Activated naive CD8-positive, alpha-beta T cell treated with anti-CD3 and anti-CD28 coated beads, Interleukin-2, amount 50 U/mL, for 24 hours (primary cell): ENCODE measurements around the gene PAGR1.
"Not testable (repeated sequence)": the region's sequence is repeated elsewhere in the genome, so short reads cannot be mapped to it uniquely, and the experiment has no call there.

Experiments
- ATAC-seq: fragments of 150-1000 bp; cut with Tn5 transposase; one replicate; pipeline ENCODE4 v1.10.0; 2021
- DNase-seq: peaks from one replicate; pipeline ENCODE4 v3.0.0; 2021
- H3K27ac Mint-ChIP-seq: one replicate; pipeline ENCODE4 v1.8.0; 2021; ENCODE audit warnings: mild to moderate bottlenecking, mixed read lengths
- H3K27me3 Mint-ChIP-seq: one replicate; pipeline ENCODE4 v1.8.0; 2021; ENCODE audit warnings: mixed read lengths
- H3K36me3 Mint-ChIP-seq: one replicate; pipeline ENCODE4 v1.8.0; 2021; ENCODE audit warnings: low read depth, mixed read lengths
- H3K4me1 Mint-ChIP-seq: one replicate; pipeline ENCODE4 v1.8.0; 2021; ENCODE audit warnings: mixed read lengths
- H3K4me3 Mint-ChIP-seq: one replicate; pipeline ENCODE4 v1.8.0; 2021; ENCODE audit warnings: mild to moderate bottlenecking, moderate library complexity, mixed read lengths
- H3K9me3 Mint-ChIP-seq: one replicate; pipeline ENCODE4 v1.8.0; 2021; ENCODE audit warnings: mixed read lengths

The PAGR1 gene

DNA sequence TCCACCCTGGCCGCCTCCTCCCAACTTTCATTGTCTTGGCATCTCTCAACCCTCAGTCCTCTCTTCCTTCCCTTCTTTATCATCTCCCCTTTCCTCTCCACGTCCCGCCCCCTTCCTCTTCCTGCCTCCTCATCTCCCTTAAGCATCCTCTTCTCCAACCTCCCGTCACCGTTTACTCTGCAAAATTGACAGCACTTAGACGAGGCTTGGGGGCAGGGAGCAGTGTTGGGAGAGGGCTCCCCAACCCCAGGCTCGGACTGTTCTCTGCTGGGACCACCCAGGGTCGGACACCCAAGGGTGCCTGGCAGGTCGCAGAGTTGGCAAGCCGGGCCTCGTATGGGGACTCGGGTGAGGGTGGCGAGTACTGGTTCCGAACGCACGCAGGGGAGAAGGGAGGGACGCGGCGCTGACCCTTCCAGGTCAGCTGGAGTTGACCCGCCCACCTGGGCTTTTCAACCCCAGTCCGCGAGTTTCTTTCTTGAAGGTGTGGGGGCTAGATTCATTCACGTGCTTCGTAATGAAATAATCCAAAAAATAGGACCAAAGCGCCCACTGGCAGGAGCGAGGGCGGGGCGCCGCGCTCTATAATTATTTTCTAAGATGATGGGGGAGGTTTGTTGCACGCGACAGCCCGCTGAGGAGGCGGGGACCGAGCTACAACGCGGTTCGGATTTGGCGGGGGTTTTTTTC is 775 bp upstream of the PAGR1 start:
- Mint-ChIP-seq H3K27me3 (peaks cover 9% of the 10 kb centered on the region), H3K27ac (peak overlapping the region; percentile 99), H3K4me3 (peak overlapping the region; percentile 98), H3K36me3 (peaks cover 29% of the 10 kb centered on the region), H3K4me1 (peaks cover 67% of the 10 kb centered on the region), H3K9me3 (no peaks in the 10 kb centered on the region)
- DNase-seq (peak; percentile 56), ATAC-seq (no peak)

DNA sequence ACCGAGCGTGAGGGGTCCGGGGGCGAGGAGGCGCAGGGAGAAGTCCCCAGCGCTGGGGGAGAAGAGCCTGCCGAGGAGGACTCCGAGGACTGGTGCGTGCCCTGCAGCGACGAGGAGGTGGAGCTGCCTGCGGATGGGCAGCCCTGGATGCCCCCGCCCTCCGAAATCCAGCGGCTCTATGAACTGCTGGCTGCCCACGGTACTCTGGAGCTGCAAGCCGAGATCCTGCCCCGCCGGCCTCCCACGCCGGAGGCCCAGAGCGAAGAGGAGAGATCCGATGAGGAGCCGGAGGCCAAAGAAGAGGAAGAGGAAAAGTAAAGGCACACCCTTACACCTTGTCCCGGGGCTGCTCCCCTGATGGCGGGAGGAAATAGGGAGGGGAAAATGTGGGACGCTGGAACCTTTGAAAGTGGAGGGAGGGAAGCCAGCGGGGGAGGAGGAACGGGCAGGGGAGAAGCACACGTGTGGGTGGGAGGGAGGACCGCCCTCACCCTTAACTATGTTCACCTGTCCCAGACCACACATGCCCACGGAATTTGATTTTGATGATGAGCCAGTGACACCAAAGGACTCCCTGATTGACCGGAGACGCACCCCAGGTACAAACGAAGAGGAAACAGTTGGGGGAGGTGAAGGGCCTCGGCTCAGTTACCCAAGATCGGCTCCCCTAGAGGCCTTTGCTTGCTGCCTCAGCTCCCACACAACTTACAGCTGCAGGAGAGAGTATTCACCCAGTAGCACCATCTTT is 916 bp downstream of the PAGR1 start:
- peak; percentile 72 for DNase-seq
- Mint-ChIP-seq H3K4me3 (peak overlapping the region; percentile 98), H3K36me3 (peaks cover 24% of the 10 kb centered on the region), H3K27ac (peak overlapping the region; percentile 99), H3K4me1 (peaks cover 64% of the 10 kb centered on the region), H3K9me3 (no peaks in the 10 kb centered on the region), H3K27me3 (peaks cover 9% of the 10 kb centered on the region)
- peak; percentile 47 for ATAC-seq

- Mint-ChIP-seq H3K4me3 (peak overlapping the region; percentile 98), H3K9me3 (no peaks in the 10 kb centered on the region), H3K36me3 (peaks cover 24% of the 10 kb centered on the region), H3K4me1 (peaks cover 71% of the 10 kb centered on the region), H3K27me3 (peaks cover 4% of the 10 kb centered on the region), H3K27ac (peak overlapping the region; percentile 74)
- DNase-seq (no peak), ATAC-seq (no peak)
These were observed 2.1 kb downstream of the PAGR1 start for GRCh38 chr16:29818082-29818481.

DNA sequence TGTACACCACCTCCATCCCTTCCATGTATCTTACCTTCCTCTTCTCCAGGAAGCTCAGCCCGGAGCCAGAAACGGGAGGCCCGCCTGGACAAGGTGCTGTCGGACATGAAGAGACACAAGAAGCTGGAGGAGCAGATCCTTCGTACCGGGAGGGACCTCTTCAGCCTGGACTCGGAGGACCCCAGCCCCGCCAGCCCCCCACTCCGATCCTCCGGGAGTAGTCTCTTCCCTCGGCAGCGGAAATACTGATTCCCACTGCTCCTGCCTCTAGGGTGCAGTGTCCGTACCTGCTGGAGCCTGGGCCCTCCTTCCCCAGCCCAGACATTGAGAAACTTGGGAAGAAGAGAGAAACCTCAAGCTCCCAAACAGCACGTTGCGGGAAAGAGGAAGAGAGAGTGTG is 3.6 kb downstream of the PAGR1 start:
- Mint-ChIP-seq H3K27ac (peak overlapping the region; percentile 93), H3K36me3 (peaks cover 24% of the 10 kb centered on the region), H3K4me3 (peak overlapping the region; percentile 87), H3K4me1 (peaks cover 83% of the 10 kb centered on the region), H3K27me3 (peaks cover 4% of the 10 kb centered on the region), H3K9me3 (no peaks in the 10 kb centered on the region)
- no peak for DNase-seq
- no peak for ATAC-seq

DNA sequence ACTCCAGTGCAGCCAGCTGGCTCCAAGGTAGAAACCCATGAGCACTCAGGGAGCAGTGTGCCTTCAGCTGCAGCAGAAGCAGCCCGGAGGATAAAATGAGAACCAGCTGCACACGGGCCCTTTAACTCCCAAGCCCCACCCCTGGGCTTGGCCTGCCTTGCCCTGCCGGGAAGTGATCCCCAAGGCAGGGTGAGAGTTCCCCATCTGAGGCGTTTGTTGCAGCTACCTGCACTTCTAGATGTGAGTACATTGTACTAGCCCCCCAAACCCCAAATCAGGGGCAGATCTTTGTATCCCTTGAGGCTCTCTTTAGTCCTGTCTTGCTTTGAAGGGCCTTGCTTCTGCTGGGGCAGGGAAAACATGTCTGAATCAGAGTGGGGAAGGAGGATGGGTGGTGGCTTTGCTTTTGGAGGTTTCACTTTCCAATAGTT is 4.3 kb downstream of the PAGR1 start, which contains the start of gene MVP:
MVP (plus strand) TSS at position 192 of the 431 bp plus-strand sequence. CDS start 10,088 bp downstream, outside the sequence.
- peaks cover 4% of the 10 kb centered on the region for H3K27me3 Mint-ChIP-seq
- H3K9me3 Mint-ChIP-seq: no peaks in the 10 kb centered on the region
- H3K36me3 Mint-ChIP-seq: peaks cover 24% of the 10 kb centered on the region
- ATAC-seq (no peak), DNase-seq (peak; percentile 54)
- peak within 1 kb of the TSS; percentile 87 for H3K4me3 Mint-ChIP-seq
- H3K4me1 Mint-ChIP-seq: peaks cover 83% of the 10 kb centered on the region
- peak within 1 kb of the TSS; percentile 93 for H3K27ac Mint-ChIP-seq

- H3K4me3 Mint-ChIP-seq: peak overlapping the region; percentile 87
- no peaks in the 10 kb centered on the region for H3K27me3 Mint-ChIP-seq
- peaks cover 83% of the 10 kb centered on the region for H3K4me1 Mint-ChIP-seq
- H3K27ac Mint-ChIP-seq: peak overlapping the region; percentile 93
- DNase-seq (peak; percentile 62), ATAC-seq (peak; percentile 20)
- no peaks in the 10 kb centered on the region for H3K9me3 Mint-ChIP-seq
- peaks cover 20% of the 10 kb centered on the region for H3K36me3 Mint-ChIP-seq
These were observed 5.0 kb downstream of the PAGR1 start for GRCh38 chr16:29820730-29821642.

- DNase-seq (no peak), ATAC-seq (no peak)
- Mint-ChIP-seq H3K27me3 (no peaks in the 10 kb centered on the region), H3K9me3 (no peaks in the 10 kb centered on the region), H3K36me3 (peaks cover 20% of the 10 kb centered on the region), H3K4me3 (peak overlapping the region; percentile 87), H3K27ac (peak overlapping the region; percentile 93), H3K4me1 (peaks cover 90% of the 10 kb centered on the region)
These were observed 5.7 kb downstream of the PAGR1 start for GRCh38 chr16:29821643-29822115.

GRCh38 chr16:29824589-29825144 is 8.7 kb downstream of the PAGR1 start:
- Mint-ChIP-seq H3K36me3 (peaks cover 1% of the 10 kb centered on the region), H3K27ac (peak overlapping the region; percentile 93), H3K4me3 (peak overlapping the region; percentile 54), H3K4me1 (peaks cover 90% of the 10 kb centered on the region), H3K27me3 (no peaks in the 10 kb centered on the region), H3K9me3 (no peaks in the 10 kb centered on the region)
- ATAC-seq (no peak), DNase-seq (no peak)

- peak; percentile 64 for ATAC-seq
- peak; percentile 59 for DNase-seq
These were observed 9.4 kb downstream of the PAGR1 start for GRCh38 chr16:29825145-29826044.

DNA sequence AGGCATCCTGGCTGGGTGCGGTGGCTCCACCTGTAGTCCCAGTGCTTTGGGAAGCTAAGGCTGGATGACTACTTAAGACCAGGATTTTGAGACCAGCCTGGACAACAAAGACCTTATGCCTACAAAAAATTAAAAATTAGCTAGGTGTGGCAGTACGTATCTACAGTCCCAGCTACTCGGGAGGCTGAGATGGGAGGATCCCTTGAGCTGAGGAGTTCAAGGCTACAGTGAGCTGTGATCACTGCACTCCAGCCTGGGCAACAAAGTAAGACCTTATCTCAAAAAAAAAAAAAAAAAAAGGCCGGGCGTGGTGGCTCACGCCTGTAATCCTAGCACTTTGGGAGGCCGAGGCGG is 10.4 kb downstream of the PAGR1 start:
- Mint-ChIP-seq H3K27ac (peak overlapping the region; percentile 88), H3K9me3 (no peaks in the 10 kb centered on the region), H3K27me3 (no peaks in the 10 kb centered on the region), H3K4me3 (peak overlapping the region; percentile 61), H3K4me1 (peaks cover 79% of the 10 kb centered on the region), H3K36me3 (no peaks in the 10 kb centered on the region)
- ATAC-seq (no peak), DNase-seq (no peak)

More at GRCh38 chr16:29825145-29826044, 9.4 kb downstream of the PAGR1 start:
- H3K27me3 Mint-ChIP-seq: no peaks in the 10 kb centered on the region
- H3K4me3 Mint-ChIP-seq: peak overlapping the region; percentile 54
- H3K36me3 Mint-ChIP-seq: no peaks in the 10 kb centered on the region
- peaks cover 86% of the 10 kb centered on the region for H3K4me1 Mint-ChIP-seq
- no peaks in the 10 kb centered on the region for H3K9me3 Mint-ChIP-seq
- peak overlapping the region; percentile 93 for H3K27ac Mint-ChIP-seq

DNA sequence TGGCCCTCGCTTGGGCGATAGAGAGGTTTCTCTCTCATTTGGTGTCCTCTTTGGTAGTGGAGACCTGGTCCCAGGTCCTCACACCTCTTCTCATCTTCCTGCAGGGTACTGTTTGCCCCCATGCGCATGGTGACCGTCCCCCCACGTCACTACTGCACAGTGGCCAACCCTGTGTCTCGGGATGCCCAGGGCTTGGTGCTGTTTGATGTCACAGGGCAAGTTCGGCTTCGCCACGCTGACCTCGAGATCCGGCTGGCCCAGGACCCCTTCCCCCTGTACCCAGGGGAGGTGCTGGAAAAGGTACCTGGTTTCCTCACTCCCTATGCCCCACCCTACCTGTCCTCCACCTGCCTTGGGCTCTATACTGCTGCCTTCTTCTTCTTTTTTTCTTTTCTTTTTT is 14.8 kb downstream of the PAGR1 start:
- ATAC-seq: no peak
- Mint-ChIP-seq H3K27ac (no peak overlapping the region), H3K4me1 (peaks cover 45% of the 10 kb centered on the region), H3K9me3 (no peaks in the 10 kb centered on the region), H3K27me3 (no peaks in the 10 kb centered on the region), H3K36me3 (peaks cover 7% of the 10 kb centered on the region), H3K4me3 (no peak overlapping the region)
- no peak for DNase-seq

GRCh38 chr16:29831490-29831889 is 15.5 kb downstream of the PAGR1 start:
- Mint-ChIP-seq H3K4me3 (no peak overlapping the region), H3K27me3 (no peaks in the 10 kb centered on the region), H3K9me3 (no peaks in the 10 kb centered on the region), H3K36me3 (peaks cover 7% of the 10 kb centered on the region), H3K27ac (no peak overlapping the region), H3K4me1 (peaks cover 38% of the 10 kb centered on the region)
- no peak for DNase-seq
- no peak for ATAC-seq

DNA sequence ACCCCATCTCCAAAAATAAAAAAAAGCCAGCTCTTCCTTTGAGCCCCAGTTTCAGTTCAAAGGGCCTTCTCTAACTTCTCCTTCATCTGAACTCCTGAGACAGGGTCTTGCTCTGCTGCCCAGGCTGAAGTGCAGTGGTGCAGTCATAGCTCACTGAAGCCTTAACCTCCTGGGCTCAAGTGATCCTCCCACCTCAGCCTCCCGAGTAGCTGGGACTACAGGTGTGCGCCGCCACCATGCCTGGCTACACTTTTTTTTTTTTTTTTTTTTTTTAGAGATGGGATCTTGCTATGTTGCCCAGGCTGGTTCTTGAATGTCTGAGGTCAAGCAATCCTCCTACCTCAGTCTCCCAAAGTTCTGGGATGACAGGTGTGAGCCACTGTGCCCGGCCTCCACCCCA is 17.3 kb downstream of the PAGR1 start:
- peaks cover 21% of the 10 kb centered on the region for H3K4me1 Mint-ChIP-seq
- not testable (repeated sequence) for ATAC-seq, H3K27me3 Mint-ChIP-seq, H3K9me3 Mint-ChIP-seq, H3K4me3 Mint-ChIP-seq, DNase-seq, H3K36me3 Mint-ChIP-seq
- peak overlapping the region; percentile 52 for H3K27ac Mint-ChIP-seq
